Stimulated activated CD4-positive, alpha-beta T cell treated with anti-CD3 and anti-CD28 coated beads, Interleukin-1b, Interleukin-23, amount 100 ng/mL, for 48 hours (primary cell): Measurements from ENCODE around the gene COL4A1.
A peak's percentile ranks its signal among the peaks of the same experiment; 100 is the strongest.

Source experiments
- DNase-seq: peaks from one replicate; pipeline ENCODE4 v3.0.0-alpha.2; 2020

COL4A1 gene

DNA sequence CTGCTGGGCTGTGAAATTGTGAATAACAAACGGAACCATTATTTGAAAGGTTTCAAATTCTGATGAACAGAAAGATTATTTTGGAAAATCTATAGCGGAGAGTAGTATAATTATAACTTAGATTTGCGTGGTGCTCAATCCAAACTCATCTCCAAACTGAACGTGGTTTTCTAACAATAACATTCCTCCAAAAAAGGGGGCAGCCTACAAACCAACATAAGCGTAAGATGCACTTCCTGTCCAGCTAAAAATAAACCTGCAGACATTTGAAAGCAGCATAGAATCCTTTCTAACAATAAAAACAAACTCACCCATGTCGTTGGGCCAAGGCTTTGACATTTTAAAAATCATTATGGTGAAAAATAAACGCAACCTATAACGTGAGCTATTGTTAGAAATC, 178.4 kb downstream of the COL4A1 start:
- DNase-seq, result no peak

DNA sequence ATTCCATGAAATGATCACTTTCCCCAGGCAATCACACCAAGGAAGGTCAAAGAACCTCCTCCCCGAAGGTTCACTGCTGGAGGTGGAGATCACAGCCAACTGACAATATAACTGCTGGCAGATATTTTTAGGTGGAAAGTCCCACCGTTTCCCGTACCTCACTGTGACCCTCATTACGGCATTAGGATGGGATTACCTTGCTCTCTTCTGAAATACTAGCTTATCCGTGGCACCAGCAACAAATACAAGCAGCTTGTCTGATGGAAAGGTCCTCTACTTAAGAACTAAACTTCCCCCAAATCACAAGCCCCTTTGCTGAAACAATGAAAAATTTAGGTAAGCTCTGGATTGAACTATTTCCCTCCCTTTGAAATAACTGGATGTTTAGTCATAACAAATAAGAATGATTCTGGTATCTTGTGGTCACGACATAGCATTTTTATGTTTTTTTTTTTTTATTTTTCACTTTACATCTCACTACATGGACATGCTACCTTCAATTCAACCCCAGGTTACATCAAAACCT, 178.9 kb downstream of the COL4A1 start:
- DNase-seq, result no peak

DNA sequence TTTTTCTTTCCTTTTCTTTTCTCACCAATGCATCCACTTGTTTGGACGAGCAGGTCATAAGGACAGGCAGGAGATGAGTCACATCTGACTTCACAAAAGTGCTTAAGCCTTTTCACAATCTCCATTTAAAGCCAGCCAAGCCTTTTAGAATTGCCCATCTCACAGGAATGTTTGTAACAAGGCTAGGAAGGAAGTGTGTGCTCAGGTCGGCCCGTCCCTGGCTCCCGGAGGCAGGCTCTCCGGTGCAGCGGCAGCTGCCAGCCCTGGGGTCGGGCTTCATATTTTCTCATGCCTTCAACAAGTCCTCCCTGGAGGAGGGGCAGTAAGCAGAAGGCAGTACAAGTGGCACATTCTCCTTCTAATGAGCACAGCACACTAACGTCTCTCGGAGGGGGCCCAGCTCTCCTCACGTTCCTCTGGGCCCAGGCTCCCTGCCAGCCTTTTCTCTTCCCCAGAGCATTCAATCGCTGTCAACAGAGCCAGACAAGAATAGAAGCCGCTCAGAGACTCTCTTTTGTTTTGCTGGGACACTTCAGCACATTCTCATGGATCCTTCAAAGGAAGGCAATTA, 180.5 kb downstream of the COL4A1 start:
- DNase-seq, result no peak

- DNase-seq, result no peak
Observed at GRCh38 chr13:110125613-110126272, 181.2 kb downstream of the COL4A1 start.

DNA sequence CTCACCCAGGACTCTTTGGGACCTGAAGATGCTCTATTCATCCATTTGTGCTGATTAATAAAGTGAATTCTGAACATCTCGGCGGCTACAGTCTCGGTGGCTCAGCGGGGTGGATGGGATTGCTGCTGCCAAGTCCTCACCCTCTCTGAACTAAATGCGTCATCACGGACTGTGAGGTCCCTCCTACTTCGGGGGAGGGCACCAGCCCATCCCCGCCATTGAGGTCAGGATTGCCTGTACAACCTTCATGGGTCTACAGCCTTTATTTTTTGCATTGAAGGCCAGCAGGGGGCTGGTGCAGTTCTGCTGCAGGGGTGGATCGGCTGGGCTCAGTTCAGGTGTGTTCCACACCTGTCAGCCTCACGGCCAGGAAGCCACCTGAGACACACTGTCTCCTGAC, 181.8 kb downstream of the COL4A1 start:
- DNase-seq, result no peak

GRCh38 chr13:110124201-110124940, 182.6 kb downstream of the COL4A1 start:
- no peak for DNase-seq

DNA sequence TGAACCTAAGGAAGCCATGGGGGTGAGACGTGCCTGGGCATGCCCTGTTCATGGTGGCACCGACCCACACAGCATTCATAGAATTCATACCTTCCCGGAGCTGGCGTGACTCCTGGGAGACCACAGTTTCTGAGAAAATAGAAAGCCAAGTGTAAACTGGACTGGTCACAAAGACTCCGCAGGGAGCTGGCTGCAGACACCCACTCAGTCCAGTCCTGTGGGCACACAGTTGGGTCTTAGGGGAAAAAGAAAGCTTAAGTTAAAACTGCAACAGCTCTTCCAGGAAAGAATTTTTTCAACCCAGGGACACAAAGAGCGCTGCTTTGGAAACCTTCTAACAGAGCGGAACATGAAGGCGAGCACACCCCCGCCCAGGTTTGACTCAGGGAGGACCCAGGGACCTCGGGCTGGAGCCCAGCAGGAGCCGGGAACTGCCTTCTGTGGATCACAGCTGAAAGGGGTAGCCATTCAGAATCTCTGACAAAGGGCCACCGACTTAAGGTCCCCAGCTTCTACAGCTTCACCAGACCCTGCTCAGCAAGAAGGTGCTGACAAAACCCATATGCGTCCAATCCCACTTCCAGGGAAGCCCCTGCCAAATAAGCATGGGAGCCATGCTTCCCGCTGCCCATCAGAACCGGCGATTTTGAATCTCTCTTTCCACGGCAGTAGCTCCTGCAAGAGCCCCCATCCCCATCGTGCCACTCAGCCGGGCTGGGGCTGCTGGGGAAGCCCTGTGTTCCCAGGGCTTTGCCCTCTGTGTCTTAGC, 183.7 kb downstream of the COL4A1 start:
- no peak for DNase-seq

GRCh38 chr13:110121422-110122083, 185.4 kb downstream of the COL4A1 start:
- DNase-seq, result no peak

DNA sequence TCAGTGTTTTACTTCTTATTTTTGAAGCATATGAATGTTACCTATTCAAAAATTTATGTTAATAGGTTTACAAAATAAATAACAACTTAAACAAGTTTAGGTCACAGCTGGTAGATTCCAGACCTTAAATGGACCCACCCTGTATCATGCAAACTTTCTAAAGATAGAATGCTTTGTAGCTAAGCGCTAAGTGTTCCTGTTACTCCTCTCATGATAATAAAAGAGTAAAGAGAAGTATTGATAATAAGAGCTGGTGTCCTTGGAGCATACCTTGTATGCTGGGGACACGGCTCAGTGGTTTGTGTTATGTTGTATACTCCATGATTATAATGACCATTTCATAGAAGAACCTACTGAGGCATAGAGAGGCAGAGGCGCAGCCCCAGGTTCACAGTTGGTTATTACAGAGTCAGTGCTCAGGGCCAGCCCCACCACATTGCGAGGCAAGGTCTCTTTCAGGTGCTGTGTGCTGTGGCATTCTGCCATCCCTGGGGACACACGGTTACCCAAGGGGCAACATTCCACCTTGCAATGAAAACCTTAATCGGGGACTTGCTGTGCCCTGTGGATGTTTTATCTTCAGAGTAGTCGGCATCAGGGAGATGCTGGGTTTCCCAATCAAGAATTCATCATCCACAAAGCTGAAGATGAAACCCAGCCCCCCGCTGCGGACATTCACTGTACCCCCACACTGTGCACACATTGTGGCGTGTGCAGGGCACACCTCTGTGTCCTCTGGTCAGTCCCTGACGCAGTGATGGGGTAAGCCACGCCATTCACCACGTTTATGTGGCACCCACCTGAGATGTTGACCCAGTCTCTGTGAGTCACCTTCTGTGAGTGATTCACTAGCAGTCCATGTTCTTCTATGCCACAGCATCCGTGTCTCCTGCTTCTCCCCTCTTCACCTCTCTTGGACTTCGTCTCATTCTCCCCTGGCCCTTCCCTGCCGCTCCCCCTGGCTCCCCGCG, 186.7 kb downstream of the COL4A1 start:
- no peak for DNase-seq

DNA sequence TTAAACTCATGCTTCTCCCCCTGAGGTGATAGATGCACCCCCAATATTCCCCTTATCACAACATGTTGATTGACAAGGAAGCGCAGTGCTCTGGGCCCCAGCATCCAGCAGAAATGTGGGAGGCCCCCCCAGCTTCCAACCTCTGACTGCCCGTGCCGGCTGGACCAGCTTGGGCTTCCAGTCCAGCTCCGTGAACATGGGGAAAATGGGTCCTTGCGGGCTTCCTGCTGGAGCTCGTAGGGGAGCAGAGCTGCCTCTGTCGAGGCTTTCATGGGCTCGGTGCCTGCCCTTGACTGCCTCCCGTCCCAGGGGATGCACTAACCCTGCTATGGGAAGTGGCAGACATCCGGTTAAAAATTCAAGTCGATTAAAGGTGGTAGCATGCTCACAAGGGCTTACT, 188.9 kb downstream of the COL4A1 start:
- DNase-seq, result no peak

DNA sequence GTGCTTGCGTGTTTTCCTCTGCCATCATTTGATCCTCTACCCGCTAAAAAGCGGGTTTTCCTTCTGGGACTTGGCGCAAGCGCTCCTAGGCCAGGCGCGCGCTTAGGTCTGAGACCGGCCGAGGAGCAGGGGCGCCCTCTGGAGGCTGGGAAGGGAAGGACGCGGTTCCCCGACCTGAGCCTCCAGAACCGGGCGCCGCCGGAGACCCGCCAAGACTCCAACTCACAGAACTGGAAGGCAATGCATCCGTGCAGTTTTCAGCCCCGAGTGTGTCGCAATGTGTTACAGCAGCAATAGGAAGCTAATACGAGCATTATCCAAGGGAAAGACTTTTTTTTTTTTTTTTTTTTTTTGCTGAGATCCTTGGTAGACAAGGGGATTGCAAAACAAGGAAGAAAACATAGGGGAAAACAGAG, 190.9 kb downstream of the COL4A1 start:
- peak; percentile 33 for DNase-seq

DNA sequence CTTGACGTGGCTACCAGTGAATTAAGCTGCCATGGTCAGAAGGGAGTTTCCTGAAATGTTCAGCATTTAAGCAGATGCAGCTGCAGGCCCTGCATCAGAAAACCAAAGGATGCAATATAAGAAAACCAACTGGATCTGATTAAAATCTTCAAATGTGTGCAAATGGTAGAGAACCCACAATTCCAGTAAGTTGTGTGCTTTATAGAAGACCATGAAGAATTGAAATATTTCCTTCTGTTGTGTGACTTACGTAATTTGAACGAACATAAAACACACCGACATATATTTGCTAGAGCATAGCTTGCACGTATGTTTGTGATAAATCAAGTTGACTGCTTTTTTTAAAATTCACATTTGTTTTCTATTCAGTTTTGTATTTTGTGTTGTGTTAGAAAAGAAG, 191.4 kb downstream of the COL4A1 start:
- DNase-seq, result no peak

- DNase-seq, result no peak
Observed at GRCh38 chr13:110114316-110114715, 192.6 kb downstream of the COL4A1 start.

DNA sequence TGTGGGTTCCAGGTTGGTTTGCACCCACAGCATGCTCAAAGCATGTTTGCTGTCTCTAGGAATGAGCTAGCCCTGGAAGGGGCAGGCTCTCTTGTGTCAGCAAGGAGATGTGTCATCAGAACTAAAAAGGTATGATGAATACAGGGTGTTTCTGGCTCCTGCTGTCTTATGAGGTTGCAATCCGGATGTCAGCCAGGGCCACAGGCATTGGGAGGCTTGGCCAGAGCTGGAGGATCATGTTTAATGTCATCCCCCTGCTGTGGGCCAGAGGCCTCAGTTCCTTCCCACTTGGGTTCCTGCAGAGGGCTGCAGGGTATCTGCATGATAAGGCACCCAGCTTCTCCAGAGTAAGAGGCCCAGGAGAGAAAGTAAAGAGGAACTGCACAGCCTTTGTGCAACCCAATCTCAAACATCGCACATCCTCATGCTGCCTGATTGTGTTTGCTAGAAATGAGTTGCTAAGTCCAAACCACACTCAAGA, 193.6 kb downstream of the COL4A1 start:
- no peak for DNase-seq

- peak; percentile 20 for DNase-seq
Observed at GRCh38 chr13:110112379-110112778, 194.6 kb downstream of the COL4A1 start.

DNA sequence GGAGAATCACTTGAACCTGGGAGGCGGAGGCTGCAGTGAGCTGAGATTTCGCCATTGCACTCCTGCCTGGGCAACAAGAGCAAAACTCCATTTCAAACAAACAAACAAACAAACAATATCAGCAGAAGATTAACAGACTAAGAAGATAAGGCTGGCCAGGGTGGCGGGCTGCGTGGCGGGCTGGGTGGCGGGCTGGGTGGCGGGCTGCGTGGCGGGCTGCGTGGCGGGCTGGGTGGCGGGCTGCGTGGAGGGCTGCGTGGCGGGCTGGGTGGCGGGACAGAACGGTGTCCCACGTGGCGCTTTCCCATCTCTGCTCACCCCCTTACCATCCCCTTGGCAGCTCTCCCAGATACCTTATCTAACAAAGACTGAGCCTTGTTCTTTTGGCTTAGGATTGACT, 196.2 kb downstream of the COL4A1 start:
- no peak for DNase-seq

DNA sequence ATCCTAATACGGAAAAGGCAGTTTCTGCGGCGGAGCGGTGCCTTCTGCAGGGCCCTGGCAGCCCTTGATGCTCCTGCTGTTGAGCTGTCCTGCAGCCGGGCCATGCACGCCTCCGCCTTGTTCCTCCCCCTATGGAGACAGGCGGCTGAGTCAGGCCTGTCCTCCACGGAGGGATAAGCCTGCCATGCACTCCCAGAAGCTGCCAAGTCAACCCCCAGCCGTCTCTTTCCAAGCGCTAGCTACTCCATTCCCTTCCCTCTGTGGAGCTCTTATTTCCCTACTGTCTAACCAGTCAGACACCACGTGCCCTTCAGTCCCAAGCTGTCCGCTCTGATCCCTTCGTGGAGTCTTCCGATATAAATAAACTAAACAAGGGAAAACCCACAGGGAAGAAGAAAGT, 197.0 kb downstream of the COL4A1 start:
- no peak for DNase-seq

DNA sequence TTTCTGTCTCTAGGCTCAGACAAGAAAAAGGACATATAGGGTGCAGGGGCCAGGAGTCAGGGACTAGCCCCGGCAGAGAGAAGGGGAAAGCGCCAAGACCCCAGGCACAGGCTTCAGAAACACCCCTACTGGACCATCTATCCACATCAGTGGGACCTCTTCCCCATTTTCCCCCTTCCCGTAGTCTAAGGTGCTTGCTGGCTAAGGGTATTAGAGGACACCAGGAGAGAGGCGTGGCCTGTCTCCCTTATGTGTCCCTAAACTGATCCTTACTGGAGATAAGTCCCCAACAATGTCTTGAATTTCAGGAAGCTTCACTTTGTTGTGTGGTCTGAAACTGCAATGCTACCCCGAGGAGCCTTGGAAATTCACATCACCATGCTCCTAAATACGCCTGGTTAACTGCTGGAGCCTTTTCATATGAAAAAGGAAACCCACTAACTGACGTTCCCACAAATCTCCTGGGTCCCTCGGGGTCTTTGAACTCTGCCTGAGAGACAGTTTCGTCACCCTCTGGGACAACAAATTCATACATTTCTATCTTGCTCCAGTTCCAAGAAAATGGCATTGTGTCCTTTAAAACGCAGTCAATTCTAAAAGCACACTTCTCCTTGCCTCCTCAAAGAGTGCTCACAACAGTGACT, 197.7 kb downstream of the COL4A1 start:
- DNase-seq, result no peak

- no peak for DNase-seq
Observed at GRCh38 chr13:110108348-110109139, 198.4 kb downstream of the COL4A1 start.
